Measurements from ENCODE around the gene CDKN3.
"Not testable (repeated sequence)": the region's sequence is repeated elsewhere in the genome, so short reads cannot be mapped to it uniquely, and the experiment has no call there.

Gene CDKN3

DNA sequence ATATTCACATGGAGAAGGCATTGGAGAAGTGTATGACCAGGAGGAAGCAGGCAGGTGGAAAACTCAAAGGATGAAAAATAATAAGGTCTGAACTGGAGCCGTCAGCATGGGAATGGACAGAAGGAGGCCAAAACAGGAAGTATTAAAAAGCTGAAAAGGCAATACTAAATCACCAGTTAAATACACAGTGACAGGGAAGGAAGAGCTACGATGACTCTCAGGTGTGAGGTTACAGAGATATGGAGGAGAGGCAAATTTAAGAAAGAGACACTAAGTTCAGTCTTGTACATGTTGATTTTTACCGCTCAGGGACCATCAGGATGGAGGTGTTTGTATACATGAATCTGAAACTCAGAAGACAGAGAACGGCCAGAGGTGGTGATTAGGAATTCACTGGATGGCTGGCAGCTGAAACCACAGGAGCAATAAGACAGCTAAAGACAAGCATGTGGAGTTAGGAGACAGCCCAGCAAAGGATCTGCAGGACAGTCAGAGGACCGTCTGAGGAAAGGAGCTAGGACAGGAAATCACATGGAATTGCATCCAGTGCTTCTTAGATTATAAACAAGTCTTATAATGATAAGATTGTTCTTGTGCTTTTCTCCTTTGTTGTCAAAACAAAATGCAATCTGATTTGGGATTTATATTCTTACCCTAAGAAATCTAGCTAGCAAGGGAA is 33.9 kb upstream of the CDKN3 start:
- Mint-ChIP-seq H3K9me3 (no peaks in the 10 kb centered on the region), H3K27me3 (peaks cover 24% of the 10 kb centered on the region), H3K4me3 (no peak overlapping the region), H3K36me3 (ENCODE audit: low read depth) (no peaks in the 10 kb centered on the region), H3K4me1 (ENCODE audit: low read depth) (no peaks in the 10 kb centered on the region), H3K27ac (no peak overlapping the region)

DNA sequence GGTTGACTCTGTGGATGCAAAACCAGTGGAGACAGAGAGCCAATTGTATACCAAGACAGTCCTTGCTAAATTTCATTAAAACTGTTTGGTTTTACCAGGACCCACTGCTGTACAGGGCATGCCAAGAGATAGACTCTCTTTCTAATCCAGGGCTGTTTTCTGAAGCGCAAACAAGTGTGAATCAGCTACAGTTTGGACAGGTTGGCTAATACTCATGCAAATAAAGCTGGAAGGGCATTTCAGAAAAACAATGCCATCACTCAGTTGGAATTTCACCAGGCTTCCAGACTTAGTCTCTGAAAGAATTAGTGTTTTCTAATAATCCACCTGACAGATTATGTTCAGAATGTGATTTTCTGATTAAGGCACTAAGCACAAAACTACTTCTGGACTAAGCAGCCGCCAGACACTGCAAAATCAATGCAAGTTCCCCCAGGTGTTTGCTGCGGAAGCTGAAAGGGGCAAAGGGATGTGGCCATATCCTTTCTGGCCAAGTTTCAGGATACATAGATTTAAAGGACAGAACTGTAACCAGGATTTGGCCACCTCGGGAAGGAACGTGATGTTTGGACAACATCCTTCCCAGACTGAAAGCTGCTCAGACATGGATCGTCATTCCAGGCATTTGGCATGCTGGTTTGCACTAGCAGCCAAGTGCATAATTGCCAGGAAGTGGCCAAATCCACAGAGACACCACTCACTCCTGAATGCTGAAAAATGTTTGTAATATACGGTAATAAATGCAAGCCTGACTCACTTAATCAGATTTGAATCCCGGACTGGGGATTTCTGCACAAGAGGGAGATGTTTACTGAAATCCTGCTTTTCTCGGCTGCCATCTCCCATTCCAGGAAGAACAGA is 32.0 kb upstream of the CDKN3 start:
- H3K4me3 Mint-ChIP-seq = no peak overlapping the region
- no peaks in the 10 kb centered on the region for H3K9me3 Mint-ChIP-seq
- H3K27ac Mint-ChIP-seq = no peak overlapping the region
- no peaks in the 10 kb centered on the region for H3K36me3 Mint-ChIP-seq (ENCODE audit: low read depth)
- peaks cover 6% of the 10 kb centered on the region for H3K27me3 Mint-ChIP-seq
- no peaks in the 10 kb centered on the region for H3K4me1 Mint-ChIP-seq (ENCODE audit: low read depth)

DNA sequence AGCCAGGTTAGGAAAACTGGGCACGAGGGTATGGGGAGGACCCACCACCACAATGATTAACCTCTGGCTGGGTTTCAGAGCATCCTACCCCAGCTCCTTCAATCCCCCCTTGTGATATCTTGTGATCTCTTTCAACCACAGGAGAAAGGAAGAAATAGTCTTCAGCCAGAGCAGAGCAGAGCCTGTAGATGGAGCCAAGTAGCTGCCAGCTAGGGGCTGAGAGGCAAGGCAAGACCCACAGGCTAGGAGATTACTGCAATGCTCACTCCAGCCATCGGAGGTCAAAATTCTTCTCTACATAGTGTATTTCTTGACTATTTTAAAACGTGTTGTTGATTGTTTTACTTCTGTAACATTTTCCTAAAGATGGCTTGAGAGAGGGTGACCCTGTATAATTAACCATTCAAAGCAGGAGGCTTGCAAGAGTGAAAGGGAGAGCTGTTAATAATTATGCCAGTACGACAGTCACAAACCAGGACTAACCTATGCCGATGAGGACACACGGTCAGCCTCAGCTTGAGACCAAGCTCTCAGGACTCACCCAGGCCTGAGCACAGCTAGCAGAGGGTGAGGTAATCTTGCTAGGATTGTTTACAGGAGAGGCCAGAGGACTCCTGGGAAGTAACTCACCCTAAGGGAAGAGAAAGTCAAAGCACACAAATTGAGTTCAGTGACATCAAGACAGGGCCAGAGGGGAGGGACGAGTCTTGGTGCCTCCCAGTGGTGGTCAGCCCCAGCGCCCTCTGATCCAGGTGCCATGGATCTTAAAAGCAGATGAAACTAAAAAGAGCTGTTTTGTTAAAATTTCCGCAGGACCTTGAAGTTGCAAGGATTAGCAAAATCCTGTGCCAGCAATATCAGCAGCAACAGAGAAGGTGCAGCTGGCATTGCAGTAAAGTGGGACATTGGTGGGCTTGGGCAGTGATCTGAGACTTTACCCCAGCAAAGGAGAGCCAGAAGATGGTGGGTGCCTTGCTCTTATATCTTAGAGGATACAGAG is 29.8 kb upstream of the CDKN3 start:
- H3K4me1 Mint-ChIP-seq (ENCODE audit: low read depth) = no peaks in the 10 kb centered on the region
- H3K4me3 Mint-ChIP-seq = no peak overlapping the region
- H3K9me3 Mint-ChIP-seq = no peaks in the 10 kb centered on the region
- no peak overlapping the region for H3K27ac Mint-ChIP-seq
- H3K27me3 Mint-ChIP-seq = peaks cover 5% of the 10 kb centered on the region
- no peaks in the 10 kb centered on the region for H3K36me3 Mint-ChIP-seq (ENCODE audit: low read depth)

DNA sequence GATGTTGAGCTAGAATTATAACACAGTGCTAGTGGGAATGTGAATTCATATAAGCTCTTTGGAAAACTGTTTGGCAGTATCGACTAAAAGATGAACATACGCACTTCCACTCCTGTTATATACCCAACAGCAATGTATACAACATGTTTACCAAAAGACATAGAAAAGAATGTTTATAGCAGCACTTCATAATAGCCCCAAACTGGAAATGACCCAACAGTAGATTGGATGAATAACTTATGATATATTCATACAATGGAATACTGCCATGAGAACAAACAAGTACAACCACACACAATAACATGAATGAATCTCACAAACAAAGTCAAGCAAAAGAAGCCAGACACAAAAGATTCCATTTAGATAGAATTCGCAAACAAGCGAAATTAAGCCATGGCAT is 28.5 kb upstream of the CDKN3 start:
- Mint-ChIP-seq H3K9me3 (no peaks in the 10 kb centered on the region), H3K27ac (no peak overlapping the region), H3K4me1 (ENCODE audit: low read depth) (no peaks in the 10 kb centered on the region), H3K36me3 (ENCODE audit: low read depth) (no peaks in the 10 kb centered on the region), H3K27me3 (no peaks in the 10 kb centered on the region), H3K4me3 (no peak overlapping the region)

DNA sequence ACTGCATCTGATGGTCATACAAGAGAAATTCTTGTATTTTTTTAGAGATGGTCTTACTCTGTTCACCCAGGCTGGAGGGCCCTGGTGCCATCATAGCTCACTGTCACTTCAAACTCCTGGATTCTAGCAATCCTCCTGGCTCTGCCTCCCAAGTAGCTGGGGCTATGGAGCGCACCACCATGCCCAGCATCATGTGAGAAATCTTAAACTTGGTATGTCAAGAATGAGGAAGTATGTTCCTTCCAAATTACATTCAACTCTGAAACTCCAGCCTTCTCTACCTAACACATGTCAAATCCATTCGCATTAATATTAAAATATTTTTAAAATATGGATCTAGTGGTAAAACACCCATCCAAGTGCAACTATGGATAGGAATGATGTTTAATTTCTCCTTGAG is 27.5 kb upstream of the CDKN3 start:
- Mint-ChIP-seq H3K36me3 (ENCODE audit: low read depth) (no peaks in the 10 kb centered on the region), H3K4me3 (no peak overlapping the region), H3K27ac (no peak overlapping the region), H3K9me3 (no peaks in the 10 kb centered on the region), H3K27me3 (no peaks in the 10 kb centered on the region), H3K4me1 (ENCODE audit: low read depth) (no peaks in the 10 kb centered on the region)

DNA sequence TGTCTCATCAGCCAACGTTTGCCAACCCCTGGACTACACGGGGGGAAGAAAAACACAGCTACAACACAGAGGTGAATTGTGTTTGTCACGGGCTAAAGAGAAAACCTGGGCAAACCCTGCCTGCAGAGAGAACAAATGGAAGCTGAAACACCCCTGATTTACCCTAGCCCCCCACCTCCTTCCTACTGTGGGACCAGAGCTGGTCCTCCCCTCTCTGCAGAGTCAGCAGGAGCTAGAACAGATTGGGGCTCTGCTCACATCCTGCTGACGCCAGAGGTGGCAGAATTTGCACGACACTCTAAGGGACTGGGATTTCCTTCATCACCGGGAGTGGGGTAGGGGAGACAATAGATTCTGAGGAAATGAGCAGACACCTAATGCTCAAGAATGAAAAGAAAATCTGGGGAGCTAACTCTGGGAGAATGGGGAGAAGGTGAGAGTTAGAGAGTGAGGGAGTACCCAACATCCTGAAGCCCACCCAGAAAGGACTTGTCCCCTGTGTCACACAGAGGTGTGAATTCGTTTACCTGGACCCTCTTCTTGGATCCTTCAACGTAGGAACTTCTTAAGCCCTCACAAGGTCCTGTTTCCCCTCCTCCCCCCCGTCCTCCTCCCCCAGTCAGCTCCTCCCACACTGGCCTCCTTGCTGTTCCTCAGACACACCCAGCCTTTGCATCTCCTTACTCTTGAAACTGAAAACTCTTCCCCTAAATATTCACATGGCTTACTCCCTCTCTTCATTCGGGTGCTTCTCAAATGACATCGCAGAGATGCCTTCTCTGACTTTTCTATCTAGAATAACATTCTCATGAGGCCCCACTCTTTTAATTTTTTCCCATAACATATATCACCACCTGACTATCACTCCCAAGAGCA is 26.2 kb upstream of the CDKN3 start:
- no peaks in the 10 kb centered on the region for H3K36me3 Mint-ChIP-seq (ENCODE audit: low read depth)
- H3K4me1 Mint-ChIP-seq (ENCODE audit: low read depth) = no peaks in the 10 kb centered on the region
- no peak overlapping the region for H3K27ac Mint-ChIP-seq
- no peak overlapping the region for H3K4me3 Mint-ChIP-seq
- no peaks in the 10 kb centered on the region for H3K27me3 Mint-ChIP-seq
- no peaks in the 10 kb centered on the region for H3K9me3 Mint-ChIP-seq

DNA sequence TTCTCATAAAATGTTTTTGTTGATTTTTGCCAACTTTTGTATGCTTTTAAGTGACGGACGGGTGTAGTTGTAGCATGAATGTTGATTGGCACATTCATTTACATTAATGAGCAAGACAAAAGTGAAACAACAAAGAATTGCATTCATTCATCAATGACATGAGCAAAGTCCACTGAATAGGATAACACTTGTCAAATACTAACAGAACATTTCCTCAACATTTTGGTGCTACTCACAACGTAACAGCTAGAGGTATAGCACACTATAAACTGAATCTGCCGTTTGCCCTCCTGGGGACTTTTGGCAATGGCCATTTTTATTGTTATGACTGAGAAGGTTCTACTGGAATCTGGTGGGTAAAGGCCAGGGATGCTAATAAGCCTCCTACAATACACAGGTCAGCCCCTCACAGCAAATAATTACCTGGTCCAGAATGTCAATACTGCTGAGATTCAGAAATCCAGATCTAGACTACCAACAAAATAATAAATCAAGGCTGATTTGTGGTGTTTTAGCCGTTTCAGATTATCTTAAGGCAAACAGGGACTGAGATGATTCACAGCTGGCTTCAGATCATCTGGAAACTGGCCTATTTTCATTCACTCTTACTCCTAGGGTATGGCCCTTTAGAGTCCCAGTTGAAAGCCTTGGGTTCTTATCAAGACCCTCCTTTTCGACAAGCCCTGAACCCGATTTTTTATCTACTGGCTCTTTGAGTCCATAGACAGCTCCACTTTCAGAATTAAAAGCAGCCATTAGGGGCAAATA is 22.5 kb upstream of the CDKN3 start:
- Mint-ChIP-seq H3K4me3 (no peak overlapping the region), H3K27ac (no peak overlapping the region), H3K27me3 (peaks cover 4% of the 10 kb centered on the region), H3K4me1 (ENCODE audit: low read depth) (no peaks in the 10 kb centered on the region), H3K9me3 (no peaks in the 10 kb centered on the region), H3K36me3 (ENCODE audit: low read depth) (no peaks in the 10 kb centered on the region)

DNA sequence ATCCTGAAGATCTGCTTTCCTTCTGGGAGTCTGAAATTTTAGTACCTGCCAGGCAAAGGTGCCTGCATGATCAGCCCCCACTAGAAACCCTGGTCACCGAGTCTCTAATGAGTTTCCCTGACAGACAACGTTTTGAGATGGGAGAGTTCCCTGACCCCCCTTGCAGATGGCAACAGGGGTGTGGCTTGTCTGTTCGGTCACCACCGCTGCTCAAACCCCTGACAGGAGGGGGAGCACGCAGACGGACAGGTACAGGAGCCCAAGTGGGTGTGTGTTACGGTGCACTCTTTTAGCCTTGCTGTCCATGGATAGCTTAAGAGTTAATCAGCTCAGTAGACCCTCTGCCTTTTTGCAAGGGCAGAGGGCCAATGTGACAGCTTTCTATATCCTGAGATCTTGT is 19.3 kb upstream of the CDKN3 start:
- peaks cover 16% of the 10 kb centered on the region for H3K27me3 Mint-ChIP-seq
- no peaks in the 10 kb centered on the region for H3K4me1 Mint-ChIP-seq (ENCODE audit: low read depth)
- no peak overlapping the region for H3K4me3 Mint-ChIP-seq
- H3K36me3 Mint-ChIP-seq (ENCODE audit: low read depth) = no peaks in the 10 kb centered on the region
- H3K9me3 Mint-ChIP-seq = no peaks in the 10 kb centered on the region
- no peak overlapping the region for H3K27ac Mint-ChIP-seq

DNA sequence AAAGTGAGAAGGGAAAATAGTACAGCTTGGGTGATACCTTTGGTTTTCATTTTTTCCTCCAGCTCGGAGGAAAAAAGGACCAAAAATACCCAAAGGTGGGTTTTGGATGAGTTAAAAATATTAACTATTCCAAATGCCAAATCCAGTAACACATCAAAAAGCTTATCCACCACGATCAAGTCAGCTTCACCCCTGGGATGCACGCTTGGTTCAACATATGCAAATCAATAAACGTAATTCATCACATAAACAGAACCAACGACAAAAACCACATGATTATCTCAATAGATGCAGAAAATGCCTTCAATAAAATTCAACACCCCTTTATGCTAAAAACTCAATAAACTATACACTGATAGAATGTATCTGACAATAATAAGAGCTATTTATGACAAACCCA is 17.9 kb upstream of the CDKN3 start:
- H3K4me3 Mint-ChIP-seq; H3K9me3 Mint-ChIP-seq; H3K27ac Mint-ChIP-seq; H3K36me3 Mint-ChIP-seq (ENCODE audit: low read depth); H3K4me1 Mint-ChIP-seq (ENCODE audit: low read depth): not testable (repeated sequence)
- H3K27me3 Mint-ChIP-seq = peaks cover 17% of the 10 kb centered on the region

DNA sequence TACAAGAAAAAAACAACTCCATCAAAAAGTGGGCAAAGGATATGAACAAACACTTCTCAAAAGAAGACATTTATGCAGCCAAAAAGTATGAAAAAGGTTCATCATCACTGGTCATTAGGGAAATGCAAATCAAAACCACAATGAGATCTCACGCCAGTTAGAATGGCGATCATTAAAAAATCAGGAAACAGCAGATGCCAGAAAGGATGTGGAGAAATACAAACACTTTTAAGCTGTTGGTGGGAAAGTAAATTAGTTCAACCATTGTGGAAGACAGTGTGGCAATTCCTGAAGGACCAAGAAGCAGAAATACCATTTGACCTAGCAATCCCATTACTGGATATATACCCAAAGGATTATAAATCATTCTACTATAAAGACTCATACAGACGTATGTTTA is 16.2 kb upstream of the CDKN3 start:
- not testable (repeated sequence) for H3K4me1 Mint-ChIP-seq (ENCODE audit: low read depth); H3K4me3 Mint-ChIP-seq; H3K9me3 Mint-ChIP-seq; H3K27ac Mint-ChIP-seq; H3K36me3 Mint-ChIP-seq (ENCODE audit: low read depth)
- H3K27me3 Mint-ChIP-seq = peaks cover 17% of the 10 kb centered on the region

DNA sequence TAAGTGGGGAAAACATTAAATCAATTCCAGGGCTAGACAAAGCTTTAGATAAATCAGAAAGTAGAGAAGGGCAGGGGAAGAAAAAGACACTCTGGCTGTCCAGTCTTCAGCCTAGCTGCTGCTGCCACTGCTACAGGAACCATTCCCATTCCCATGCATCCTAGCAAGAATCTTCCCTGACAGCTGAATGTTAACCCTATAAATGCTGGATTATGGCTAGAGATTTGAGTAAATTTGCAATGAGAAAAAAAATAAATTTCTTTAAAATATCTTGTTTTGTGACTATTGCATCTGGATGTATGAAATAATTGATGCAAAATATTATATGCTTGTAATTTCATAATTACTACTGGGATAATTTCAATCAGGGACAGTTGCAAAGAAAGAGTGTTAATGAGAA is 15.0 kb upstream of the CDKN3 start:
- H3K27me3 Mint-ChIP-seq = peaks cover 17% of the 10 kb centered on the region

DNA sequence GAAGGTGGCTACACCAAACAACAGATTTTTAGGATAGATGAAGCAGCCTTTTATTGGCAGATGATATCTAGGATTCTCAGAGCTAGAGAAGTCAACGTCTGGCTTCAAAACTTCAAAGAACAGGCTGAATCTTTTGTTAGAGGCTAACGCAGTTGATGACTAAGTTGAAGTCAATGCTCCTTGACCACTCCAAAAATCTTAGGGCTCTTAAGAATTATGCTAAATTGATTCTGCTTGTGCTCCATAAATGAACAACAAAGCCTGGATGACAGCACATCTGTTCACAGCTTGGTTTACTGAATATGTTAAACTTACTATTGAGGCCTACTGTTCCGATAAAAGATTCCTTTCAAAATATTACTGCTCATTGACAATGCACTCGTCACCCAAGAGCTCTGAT is 13.0 kb upstream of the CDKN3 start:
- no peaks in the 10 kb centered on the region for H3K9me3 Mint-ChIP-seq
- no peak overlapping the region for H3K4me3 Mint-ChIP-seq
- H3K4me1 Mint-ChIP-seq (ENCODE audit: low read depth) = no peaks in the 10 kb centered on the region
- no peaks in the 10 kb centered on the region for H3K36me3 Mint-ChIP-seq (ENCODE audit: low read depth)
- H3K27ac Mint-ChIP-seq = no peak overlapping the region
- H3K27me3 Mint-ChIP-seq = peaks cover 28% of the 10 kb centered on the region

More for the DNA sequence above, 15.0 kb upstream of the CDKN3 start:
- no peaks in the 10 kb centered on the region for H3K4me1 Mint-ChIP-seq (ENCODE audit: low read depth)
- H3K36me3 Mint-ChIP-seq (ENCODE audit: low read depth) = no peaks in the 10 kb centered on the region
- H3K9me3 Mint-ChIP-seq = no peaks in the 10 kb centered on the region
- no peak overlapping the region for H3K27ac Mint-ChIP-seq
- no peak overlapping the region for H3K4me3 Mint-ChIP-seq

DNA sequence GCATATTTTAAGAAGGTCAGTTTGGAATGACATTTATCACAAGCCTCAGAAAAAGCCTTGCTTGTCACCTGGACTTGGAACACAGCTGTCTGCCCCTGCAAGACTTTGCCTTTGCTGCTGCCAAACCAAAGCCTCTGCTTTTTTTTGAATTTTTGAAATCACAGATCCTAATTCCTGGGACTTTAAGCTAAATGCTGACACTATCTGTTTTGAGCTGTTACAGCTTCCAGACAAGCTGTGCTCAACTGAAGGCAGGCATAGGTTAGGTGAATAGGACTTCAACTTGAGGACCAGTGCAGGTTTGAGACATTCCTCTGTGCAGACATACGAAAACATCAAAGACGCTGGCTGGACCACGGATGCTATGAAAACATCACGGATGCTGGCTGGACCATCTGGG is 11.3 kb upstream of the CDKN3 start:
- Mint-ChIP-seq H3K27ac (no peak overlapping the region), H3K4me1 (ENCODE audit: low read depth) (no peaks in the 10 kb centered on the region), H3K36me3 (ENCODE audit: low read depth) (no peaks in the 10 kb centered on the region), H3K4me3 (no peak overlapping the region), H3K9me3 (no peaks in the 10 kb centered on the region), H3K27me3 (peaks cover 20% of the 10 kb centered on the region)

DNA sequence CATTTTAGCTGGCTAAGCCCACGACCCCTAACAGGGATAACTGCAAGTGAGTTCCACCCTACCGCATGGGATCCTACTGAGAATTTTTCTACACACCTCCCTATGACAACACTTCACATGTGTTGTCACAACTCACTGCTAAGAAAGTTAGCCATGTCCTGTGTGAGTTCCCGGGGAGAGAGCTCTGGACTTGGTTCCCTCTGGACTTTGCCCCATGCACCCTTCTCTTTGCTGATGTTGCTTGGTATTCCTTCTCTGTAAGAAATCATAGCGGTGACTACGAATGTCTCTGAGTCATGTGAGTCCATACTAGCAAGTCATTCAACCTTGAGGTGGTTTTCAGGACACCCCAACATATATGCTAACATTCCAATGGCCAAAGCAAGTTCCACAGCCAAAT is 9.5 kb upstream of the CDKN3 start:
- H3K36me3 Mint-ChIP-seq (ENCODE audit: low read depth) = no peaks in the 10 kb centered on the region

More for the DNA sequence above, 9.5 kb upstream of the CDKN3 start:
- H3K27ac Mint-ChIP-seq = no peak overlapping the region
- H3K4me1 Mint-ChIP-seq (ENCODE audit: low read depth) = no peaks in the 10 kb centered on the region
- no peak overlapping the region for H3K4me3 Mint-ChIP-seq
- no peaks in the 10 kb centered on the region for H3K9me3 Mint-ChIP-seq
- peaks cover 16% of the 10 kb centered on the region for H3K27me3 Mint-ChIP-seq
